ENCODE data around the gene GCGR.
"Not testable (repeated sequence)": the region's sequence is repeated elsewhere in the genome, so short reads cannot be mapped to it uniquely, and the experiment has no call there.

The GCGR gene

GRCh38 chr17:81831957-81832607 is 28.1 kb downstream of the GCGR start:
- peak; percentile 52 for DNase-seq (ENCODE audit: low spot score)

- peak; percentile 28 for DNase-seq (ENCODE audit: low spot score)
These were observed 28.7 kb downstream of the GCGR start for GRCh38 chr17:81832608-81833159.

GRCh38 chr17:81833160-81833920 is 29.4 kb downstream of the GCGR start, which contains the start of gene MCRIP1:
Gene MCRIP1, minus strand, starts transcription at chr17:81833291. Its CDS starts 8,785 bp downstream, at chr17:81824506.
- DNase-seq (ENCODE audit: low spot score) = peak; percentile 98

GRCh38 chr17:81833921-81834830 is 30.2 kb downstream of the GCGR start:
- no peak for DNase-seq (ENCODE audit: low spot score)

- DNase-seq (ENCODE audit: low spot score) = no peak
These were observed 30.9 kb downstream of the GCGR start, which contains the start of gene PPP1R27 for GRCh38 chr17:81834831-81835267. Gene PPP1R27, minus strand, starts transcription at chr17:81835050. Its CDS starts 97 bp downstream, at chr17:81834953.

GRCh38 chr17:81837641-81838040 is 33.7 kb downstream of the GCGR start:
- DNase-seq (ENCODE audit: low spot score) = peak; percentile 48

GRCh38 chr17:81838753-81839255 is 34.9 kb downstream of the GCGR start:
- DNase-seq (ENCODE audit: low spot score) = no peak

GRCh38 chr17:81839301-81839700 is 35.4 kb downstream of the GCGR start:
- no peak for DNase-seq (ENCODE audit: low spot score)

GRCh38 chr17:81840059-81840458 is 36.1 kb downstream of the GCGR start:
- not testable (repeated sequence) for DNase-seq (ENCODE audit: low spot score)

- no peak for DNase-seq (ENCODE audit: low spot score)
These were observed 37.2 kb downstream of the GCGR start for GRCh38 chr17:81840826-81841778.

- DNase-seq (ENCODE audit: low spot score) = no peak
These were observed 37.9 kb downstream of the GCGR start for GRCh38 chr17:81841866-81842265.

GRCh38 chr17:81842378-81842724 is 38.4 kb downstream of the GCGR start:
- no peak for DNase-seq (ENCODE audit: low spot score)

- no peak for DNase-seq (ENCODE audit: low spot score)
These were observed 39.0 kb downstream of the GCGR start for GRCh38 chr17:81842725-81843504.

- DNase-seq (ENCODE audit: low spot score) = no peak
These were observed 39.9 kb downstream of the GCGR start for GRCh38 chr17:81843713-81844326.

- DNase-seq (ENCODE audit: low spot score) = no peak
These were observed 40.4 kb downstream of the GCGR start for GRCh38 chr17:81844327-81844851.

- no peak for DNase-seq (ENCODE audit: low spot score)
These were observed 40.9 kb downstream of the GCGR start for GRCh38 chr17:81844887-81845286.

- DNase-seq (ENCODE audit: low spot score) = no peak
These were observed 41.4 kb downstream of the GCGR start for GRCh38 chr17:81845361-81845760.

GRCh38 chr17:81845881-81846742 is 42.2 kb downstream of the GCGR start:
- DNase-seq (ENCODE audit: low spot score) = no peak

Measured in AG08395 (cell line).